GM12878 (cell line): ENCODE results near the gene ADPRHL1. TPM values are rescaled to one million over a fixed set of nuclear protein-coding genes. Genes with fewer than 3 reads are reported as not detected.
"Not testable (repeated sequence)": the region's sequence is repeated elsewhere in the genome, so short reads cannot be mapped to it uniquely, and the experiment has no call there.

ENCODE experiments used
- ATAC-seq: fragments of 200-7000 bp; cut with Tn5 transposase; 3 replicates; pipeline ENCODE4 v1.9.1; 2020; ENCODE audit warnings: mild to moderate bottlenecking, moderate library complexity
- BruUV-seq: library from RNA; stranded (reverse); fragments of 400-500 nt; replicated peaks from 2 replicates; lab custom pipeline; 2021; lab: Mats Ljungman, UMichigan
- CTCF ChIA-PET: fragments of 300-600 bp; sonication (Branson Sonifier 250); formaldehyde crosslinking; extraction: SDS; loops from one replicate; lab custom pipeline; 2021; ENCODE audit warnings: inconsistent platforms; lab: Yijun Ruan, JAX
- POLR2A ChIA-PET: fragments of 350-600 bp; formaldehyde crosslinking; extraction: SDS; loops from one replicate; lab custom pipeline; 2021; ENCODE audit warnings: inconsistent platforms; lab: Charles Lee
- RAD21 ChIA-PET: fragments of 300-600 bp; sonication (Branson Sonifier 250); formaldehyde crosslinking; loops from one replicate; lab custom pipeline; 2023; ENCODE audit warnings: antibody characterized with exemption; ENCODE audit not compliant: unreplicated experiment; lab: Charles Lee
- SMC1A ChIA-PET: fragments of 300-600 bp; sonication (Branson Sonifier 250); formaldehyde crosslinking; loops from one replicate; lab custom pipeline; 2023; ENCODE audit not compliant: unreplicated experiment, uncharacterized antibody; lab: Charles Lee
- DNase-seq: peaks from one replicate; pipeline ENCODE4 v3.0.0-alpha.2; 2011; ENCODE audit warnings: low read depth, low spot score
- FAIRE-seq: peaks from 3 replicates; lab custom pipeline; 2011; peaks lifted over from hg19 to GRCh38; lab: Jason Lieb, UNC
- H2AFZ ChIP-seq: 2 replicates; pipeline ENCODE4 v1.6.0; 2011; ENCODE audit warnings: low read depth, low read length, control low read depth; ENCODE audit not compliant: control insufficient read depth
- H3K27ac ChIP-seq: 2 replicates; pipeline ENCODE4 v1.5.1; 2011; ENCODE audit warnings: control low read depth; ENCODE audit not compliant: control insufficient read depth, insufficient read depth
- H3K27me3 ChIP-seq, 2 experiments: replicated peaks in 1 of 2; 2 replicates each; pipeline versions ENCODE4 v1.6.0 to v1.6.1; 2011; ENCODE audit warnings: low read length in 1 of 2; ENCODE audit not compliant: control insufficient read depth in 2 of 2, insufficient read depth in 2 of 2
- H3K36me3 ChIP-seq, 2 experiments: 2 replicates each; pipeline ENCODE4 v1.5.1; 2011; ENCODE audit warnings: low read length in 1 of 2; ENCODE audit not compliant: control insufficient read depth in 2 of 2, insufficient read depth in 2 of 2
- H3K4me1 ChIP-seq: 2 replicates; pipeline ENCODE4 v1.6.1; 2011; ENCODE audit warnings: mild to moderate bottlenecking, low read length, moderate library complexity, mixed read lengths; ENCODE audit not compliant: control insufficient read depth, insufficient read depth
- H3K4me2 ChIP-seq: 2 replicates; pipeline ENCODE4 v1.6.0; 2011; ENCODE audit warnings: control low read depth; ENCODE audit not compliant: control insufficient read depth, insufficient read depth
- H3K4me3 ChIP-seq: fragments of 200-600 bp; sonication (generic); 2 replicates; pipeline ENCODE4 v1.5.1; 2016
- H3K79me2 ChIP-seq: 2 replicates; pipeline ENCODE4 v1.6.0; 2011; ENCODE audit warnings: low read length; ENCODE audit not compliant: control insufficient read depth, insufficient read depth
- H3K9ac ChIP-seq: 2 replicates; pipeline ENCODE4 v1.8.0; 2011; ENCODE audit warnings: low read length, control low read depth, mixed read lengths; ENCODE audit not compliant: control insufficient read depth, insufficient read depth
- H3K9me3 ChIP-seq: replicated peaks from 3 replicates; pipeline ENCODE4 v1.5.1; 2011; ENCODE audit warnings: mild to moderate bottlenecking, low read length; ENCODE audit not compliant: control insufficient read depth, insufficient read depth
- H4K20me1 ChIP-seq: 2 replicates; pipeline ENCODE4 v1.6.0; 2011; ENCODE audit not compliant: control insufficient read depth, insufficient read depth
- WGBS: methylation state at CpG from one replicate; pipeline ENCODE4 v1.1.6; 2016; ENCODE audit warnings: low lambda C conversion rate; ENCODE audit not compliant: insufficient replicate concordance, insufficient coverage; ENCODE audit errors: missing lambda C conversion rate; 5-methylcytosine and 5-hydroxymethylcytosine counted together
- in situ Hi-C: fragments of 300-500 bp; cut with MboI; formaldehyde crosslinking; loops from 9 replicates; pipeline ENCODE4 v1.14.3; 2018; ENCODE audit warnings: mixed read lengths
- intact Hi-C: fragments of 100-400 bp; cut with micrococcal nuclease; formaldehyde crosslinking; loops from one replicate; pipeline ENCODE4 v1.14.2; 2022; ENCODE audit not compliant: unreplicated experiment
- polyA plus RNA-seq, 11 experiments: library from polyadenylated mRNA; depleted of rRNA in 4 of 11; unstranded in 6 of 11; stranded (reverse) in 5 of 11; fragments of >200 nt; fragmentation: Nextera tagmentation in 4 of 11; fragmentation: Illumina TruSeq in 1 of 11; extraction: Ambion mirVana in 4 of 11; extraction: Trizol in 1 of 11; gene quantifications; 1 replicate in 1 of 11; 2 replicates in 10 of 11; pipeline versions ENCODE4 v1.2.1 to v1.2.3, GENCODE V29; 2011 to 2016; ENCODE audit warnings: inconsistent platforms in 2 of 11, missing spikeins in 2 of 11, low read depth in 1 of 11
- total RNA-seq, 4 experiments: library from RNA; depleted of rRNA in 3 of 4; stranded (reverse); fragments of >200 nt in 3 of 4; fragmentation: Illumina TruSeq in 1 of 4; extraction: Trizol in 1 of 4; gene quantifications; 2 replicates each; pipeline versions ENCODE4 v1.2.1 to v1.2.3, GENCODE V29; 2013 to 2021
- TF ChIP-seq, protein P1 (sequence below): fragments of 450-650 bp; IDR thresholded peaks from 2 replicates; pipeline ENCODE4 v1.6.1; 2017; ENCODE audit warnings: low read depth, mild to moderate bottlenecking, moderate library complexity
- TF ChIP-seq, protein P2 (sequence below): IDR thresholded peaks from 2 replicates; pipeline ENCODE4 v1.6.1; 2011; ENCODE audit warnings: low read depth, mild to moderate bottlenecking, low read length, moderate library complexity, borderline replicate concordance; ENCODE audit errors: extremely low read depth

The ADPRHL1 gene
- total and polyA plus RNA-seq, 10 of the 15 experiments (the other 5 are each of a cell fraction or from before 2014, with no cell fraction given): 0.05 to 1.9 (median 1.0) TPM

DNA sequence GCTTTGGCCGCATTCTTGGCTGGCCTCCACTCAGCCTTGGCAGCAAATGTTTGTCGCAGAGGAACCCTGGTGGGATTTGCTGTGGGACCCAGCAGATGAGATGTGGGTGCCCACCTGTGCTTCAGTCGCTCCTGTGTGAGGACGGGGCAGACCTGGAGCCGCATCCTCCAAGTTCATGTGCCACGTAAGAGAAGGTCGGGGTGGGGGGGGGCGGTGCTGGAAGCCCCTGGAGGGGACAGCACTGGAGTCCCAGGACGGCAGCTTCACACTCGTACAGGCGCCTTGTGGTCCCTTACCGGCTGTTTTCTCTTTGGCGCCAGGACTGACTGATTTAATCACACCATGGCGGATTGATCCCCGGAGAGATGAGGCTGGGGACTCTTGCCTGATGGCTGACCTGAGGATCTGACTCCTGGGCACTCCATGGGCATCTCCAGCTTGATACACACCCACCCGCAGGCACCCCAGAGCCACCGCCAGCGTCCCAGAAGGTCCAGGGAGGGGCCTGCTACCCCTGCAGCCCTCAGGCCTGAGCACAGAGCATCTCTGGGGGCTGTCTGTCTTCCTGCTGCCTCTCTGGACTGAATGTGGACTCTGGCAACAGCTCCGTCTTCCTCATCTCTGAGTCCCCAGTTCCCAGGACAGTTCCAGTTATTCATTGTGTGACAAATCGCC lies 79.3 kb downstream of the ADPRHL1 start:
- Histone ChIP-seq H3K36me3 (no peaks in the 10 kb centered on the region), H3K79me2 (no peaks in the 10 kb centered on the region), H3K4me1 (no peaks in the 10 kb centered on the region), H3K27ac (no peak overlapping the region), H2AFZ (no peak overlapping the region), H3K9me3 (no peaks in the 10 kb centered on the region), H3K4me3 (no peak overlapping the region), H3K9ac (no peak overlapping the region), H3K27me3 (no peaks in the 10 kb centered on the region), H3K4me2 (no peak overlapping the region), H4K20me1 (no peaks in the 10 kb centered on the region)
- no peak for ATAC-seq
- WGBS: 50% methylated on average over 19 of the region's 20 CpGs
- in situ Hi-C loops: no loop called here
- no peak for DNase-seq
- SMC1A ChIA-PET: no interaction called here
- intact Hi-C loops: no loop called here
- POLR2A ChIA-PET: no interaction called here
- BruUV-seq: no TSS peak
- FAIRE-seq: no peak
- RAD21 ChIA-PET: no interaction called here
- TF ChIP-seq, protein P1, sequence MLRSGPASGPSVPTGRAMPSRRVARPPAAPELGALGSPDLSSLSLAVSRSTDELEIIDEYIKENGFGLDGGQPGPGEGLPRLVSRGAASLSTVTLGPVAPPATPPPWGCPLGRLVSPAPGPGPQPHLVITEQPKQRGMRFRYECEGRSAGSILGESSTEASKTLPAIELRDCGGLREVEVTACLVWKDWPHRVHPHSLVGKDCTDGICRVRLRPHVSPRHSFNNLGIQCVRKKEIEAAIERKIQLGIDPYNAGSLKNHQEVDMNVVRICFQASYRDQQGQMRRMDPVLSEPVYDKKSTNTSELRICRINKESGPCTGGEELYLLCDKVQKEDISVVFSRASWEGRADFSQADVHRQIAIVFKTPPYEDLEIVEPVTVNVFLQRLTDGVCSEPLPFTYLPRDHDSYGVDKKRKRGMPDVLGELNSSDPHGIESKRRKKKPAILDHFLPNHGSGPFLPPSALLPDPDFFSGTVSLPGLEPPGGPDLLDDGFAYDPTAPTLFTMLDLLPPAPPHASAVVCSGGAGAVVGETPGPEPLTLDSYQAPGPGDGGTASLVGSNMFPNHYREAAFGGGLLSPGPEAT: no peak
- TF ChIP-seq, protein P2, sequence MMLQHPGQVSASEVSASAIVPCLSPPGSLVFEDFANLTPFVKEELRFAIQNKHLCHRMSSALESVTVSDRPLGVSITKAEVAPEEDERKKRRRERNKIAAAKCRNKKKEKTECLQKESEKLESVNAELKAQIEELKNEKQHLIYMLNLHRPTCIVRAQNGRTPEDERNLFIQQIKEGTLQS: no peak
- CTCF ChIA-PET: no interaction called here

DNA sequence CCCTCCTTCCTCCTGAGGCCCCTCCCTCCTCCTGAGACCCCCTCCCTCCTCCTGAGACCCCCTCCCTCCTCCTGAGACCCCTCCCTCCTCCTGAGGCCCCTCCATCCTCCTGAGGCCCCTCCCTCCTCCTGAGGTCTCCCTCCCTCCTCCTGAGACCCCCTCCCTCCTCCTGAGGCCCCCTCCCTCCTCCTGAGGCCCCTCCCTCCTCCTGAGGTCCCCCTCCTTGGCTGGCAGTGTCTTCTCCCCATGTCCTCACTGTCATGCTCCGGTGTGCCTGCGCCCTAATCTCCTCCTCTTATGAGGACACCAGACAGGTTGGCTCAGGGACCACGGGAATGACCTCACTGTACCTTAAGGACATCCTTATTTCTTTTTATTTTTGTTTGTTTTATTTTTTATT lies 81.6 kb downstream of the ADPRHL1 start:
- FAIRE-seq: not testable (repeated sequence)

More for the DNA sequence above, 81.6 kb downstream of the ADPRHL1 start:
- H3K4me3 ChIP-seq, H2AFZ ChIP-seq, POLR2A ChIA-PET, H3K27me3 ChIP-seq, H4K20me1 ChIP-seq, SMC1A ChIA-PET, RAD21 ChIA-PET, H3K36me3 ChIP-seq, H3K79me2 ChIP-seq, H3K4me2 ChIP-seq, CTCF ChIA-PET, ATAC-seq, intact Hi-C loops, H3K9me3 ChIP-seq, H3K27ac ChIP-seq, BruUV-seq, H3K9ac ChIP-seq, DNase-seq, H3K4me1 ChIP-seq, in situ Hi-C loops: not testable (repeated sequence)
- 64% methylated on average over 3 of the region's 3 CpGs for WGBS
